DMS 273 (cell line): ENCODE results near the gene ASB1.

Experiments
- DNase-seq: peaks from one replicate; lab custom pipeline; 2025; ENCODE audit not compliant: unreplicated experiment; lab: John Stamatoyannopoulos, UW

ASB1 gene, protein sequence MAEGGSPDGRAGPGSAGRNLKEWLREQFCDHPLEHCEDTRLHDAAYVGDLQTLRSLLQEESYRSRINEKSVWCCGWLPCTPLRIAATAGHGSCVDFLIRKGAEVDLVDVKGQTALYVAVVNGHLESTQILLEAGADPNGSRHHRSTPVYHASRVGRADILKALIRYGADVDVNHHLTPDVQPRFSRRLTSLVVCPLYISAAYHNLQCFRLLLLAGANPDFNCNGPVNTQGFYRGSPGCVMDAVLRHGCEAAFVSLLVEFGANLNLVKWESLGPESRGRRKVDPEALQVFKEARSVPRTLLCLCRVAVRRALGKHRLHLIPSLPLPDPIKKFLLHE

DNA sequence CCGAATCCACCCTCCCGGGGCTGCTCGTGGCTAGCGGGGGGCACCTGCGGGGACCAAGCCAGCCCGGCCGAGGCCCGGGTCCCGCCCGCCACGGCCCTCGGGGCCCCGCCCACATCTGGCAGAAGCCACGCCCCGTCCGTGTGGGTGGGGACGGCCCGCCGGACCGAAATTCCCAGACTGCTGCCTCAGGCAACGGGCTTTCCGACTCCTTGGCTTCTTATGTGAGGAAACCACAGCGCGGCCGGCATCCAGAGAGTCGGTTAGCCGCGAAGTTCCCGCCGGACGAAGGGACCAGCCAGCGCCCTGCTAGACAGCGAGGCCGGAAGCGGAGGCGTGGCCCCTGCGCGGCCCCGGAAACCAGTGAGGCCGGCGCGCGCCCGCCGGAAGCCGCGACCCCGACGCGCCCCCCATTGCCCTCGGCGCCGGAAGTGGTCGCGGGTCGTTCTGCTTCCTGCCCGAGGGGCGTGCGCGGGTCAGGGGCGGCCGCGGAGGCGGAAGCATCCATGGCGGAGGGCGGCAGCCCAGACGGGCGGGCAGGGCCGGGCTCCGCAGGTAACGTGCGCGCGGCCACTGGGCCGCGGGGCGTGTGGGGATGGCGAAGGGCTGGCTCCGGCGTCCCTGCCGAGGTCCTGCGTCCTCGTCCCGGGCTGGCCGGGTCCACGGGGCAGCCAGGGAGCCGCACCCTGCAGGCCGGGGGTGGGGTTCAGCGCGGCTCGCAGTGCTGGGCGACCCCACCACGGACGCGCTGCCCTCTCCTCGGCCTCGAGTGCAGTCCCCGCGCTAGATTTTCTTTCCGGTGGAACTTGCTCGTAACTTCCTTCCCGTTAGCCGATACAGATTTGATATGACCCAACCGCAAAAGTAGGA, at the start of gene ASB1:
ASB1 (plus strand) TSS at position 360 of the 867 bp plus-strand sequence; CDS start at position 504, 144 bp downstream.
- peak; percentile 89 for DNase-seq

DNA sequence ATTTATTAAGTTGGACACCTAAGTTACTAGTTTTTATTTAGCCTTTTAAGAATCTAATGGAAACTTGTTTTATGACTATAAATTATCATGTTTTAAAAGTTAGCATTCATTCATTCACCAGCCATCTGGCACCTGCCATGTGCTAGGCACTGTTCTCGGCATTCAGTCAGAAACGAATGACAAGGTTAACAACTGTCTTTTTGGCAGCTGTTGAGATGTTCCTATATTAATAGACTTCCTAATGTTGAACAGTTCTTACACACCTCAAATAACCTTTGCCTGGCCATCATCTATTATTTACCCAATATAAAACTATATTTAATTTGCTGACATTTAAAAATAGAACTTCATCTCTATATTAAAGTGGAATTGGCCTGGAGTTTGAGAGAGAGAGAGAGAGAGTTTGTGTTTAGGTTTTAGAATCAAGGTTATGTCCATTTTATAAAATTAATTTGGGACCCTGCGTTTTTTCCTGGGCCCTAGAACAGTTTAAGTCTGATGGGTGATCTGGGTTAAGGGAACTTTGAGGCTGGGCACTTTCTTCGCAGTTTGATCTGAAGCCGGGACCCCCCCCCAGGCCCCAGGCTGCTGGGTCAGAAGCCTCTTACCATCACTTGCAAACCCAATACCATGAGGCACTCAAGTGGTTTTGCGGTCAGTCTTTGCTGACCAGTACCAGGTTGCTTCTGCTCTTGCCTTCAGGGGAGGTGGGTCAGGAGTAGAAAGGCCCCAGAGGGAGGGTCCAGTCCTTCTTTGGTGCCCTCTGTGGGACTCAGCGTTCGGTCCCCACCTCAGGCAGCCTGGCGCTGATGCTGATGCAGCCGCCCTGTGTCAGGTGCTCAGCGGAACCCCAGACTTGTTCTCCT, 48.3 kb upstream of the ASB1 start:
- peak; percentile 86 for DNase-seq

DNA sequence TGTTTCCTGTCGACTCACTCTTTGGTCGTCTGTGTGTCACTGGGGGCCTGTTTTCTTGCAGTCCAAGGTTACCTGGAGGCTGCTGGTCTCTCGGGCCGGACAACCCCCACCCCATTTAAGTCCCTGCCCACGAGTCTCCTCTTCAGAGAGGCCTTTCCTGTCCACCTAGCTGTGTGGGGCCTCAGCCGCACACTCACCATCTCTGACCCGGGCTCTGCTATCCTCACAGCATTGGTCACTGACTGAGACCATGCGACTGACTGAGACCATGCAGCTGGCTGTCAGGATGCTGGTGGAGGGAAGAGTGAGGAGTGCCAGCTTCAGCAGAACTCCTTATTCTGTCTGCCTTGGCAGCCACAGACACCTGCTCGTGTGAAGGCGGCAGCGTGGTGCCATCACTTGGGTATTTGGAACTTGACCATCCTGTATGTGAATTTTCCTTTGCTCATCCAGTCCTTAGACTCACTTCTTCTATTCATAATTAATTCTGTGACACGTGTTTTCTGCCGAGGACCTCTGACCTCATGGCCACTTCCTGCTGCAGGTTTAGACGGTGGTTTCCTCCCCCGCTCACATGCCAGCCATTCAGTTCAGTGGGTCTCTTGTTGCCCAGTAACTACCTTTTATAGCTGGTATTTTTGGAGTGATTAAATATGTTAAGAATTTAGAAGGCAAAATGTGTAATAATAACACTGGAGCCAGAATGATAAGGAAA, 47.5 kb upstream of the ASB1 start:
- DNase-seq: no peak

DNA sequence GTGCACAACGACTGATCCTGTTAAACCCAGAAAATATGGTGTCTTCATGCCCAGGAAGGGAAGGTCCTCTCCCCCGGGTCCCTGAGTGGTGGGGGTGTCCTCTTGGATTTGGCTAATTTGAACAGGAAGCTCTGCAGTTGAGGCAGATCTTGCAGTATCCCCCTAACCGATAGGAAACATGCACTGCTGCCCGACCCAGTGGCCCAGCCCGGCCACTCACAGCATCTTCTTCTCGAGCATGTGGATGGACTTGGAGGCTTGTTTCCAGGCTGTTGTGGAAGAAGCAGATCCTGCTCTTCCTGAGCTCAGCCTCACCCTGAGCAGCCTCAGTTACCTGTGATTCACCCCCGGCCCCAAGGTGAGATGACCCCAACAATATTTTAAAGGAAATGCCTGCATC, 46.4 kb upstream of the ASB1 start:
- DNase-seq: no peak

DNA sequence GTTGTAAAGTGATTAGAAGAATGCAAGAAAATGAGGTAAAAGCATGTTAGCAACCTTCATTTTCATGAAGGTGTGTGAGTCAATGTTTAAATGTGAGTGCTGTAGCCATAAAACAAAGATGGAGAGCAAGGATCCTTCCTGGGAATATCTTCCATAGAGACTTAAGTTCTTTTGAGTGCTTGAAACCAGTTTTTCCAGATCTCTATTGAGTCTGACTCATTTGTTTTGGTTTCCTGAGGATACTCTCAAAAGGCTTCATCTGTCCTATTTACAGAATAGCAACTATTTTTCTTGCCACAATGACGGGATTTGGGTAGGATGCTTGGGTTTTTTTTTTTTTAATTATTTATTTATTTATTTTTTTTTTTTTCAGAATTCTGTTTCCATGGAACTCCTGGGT, 45.9 kb upstream of the ASB1 start:
- DNase-seq: no peak

DNA sequence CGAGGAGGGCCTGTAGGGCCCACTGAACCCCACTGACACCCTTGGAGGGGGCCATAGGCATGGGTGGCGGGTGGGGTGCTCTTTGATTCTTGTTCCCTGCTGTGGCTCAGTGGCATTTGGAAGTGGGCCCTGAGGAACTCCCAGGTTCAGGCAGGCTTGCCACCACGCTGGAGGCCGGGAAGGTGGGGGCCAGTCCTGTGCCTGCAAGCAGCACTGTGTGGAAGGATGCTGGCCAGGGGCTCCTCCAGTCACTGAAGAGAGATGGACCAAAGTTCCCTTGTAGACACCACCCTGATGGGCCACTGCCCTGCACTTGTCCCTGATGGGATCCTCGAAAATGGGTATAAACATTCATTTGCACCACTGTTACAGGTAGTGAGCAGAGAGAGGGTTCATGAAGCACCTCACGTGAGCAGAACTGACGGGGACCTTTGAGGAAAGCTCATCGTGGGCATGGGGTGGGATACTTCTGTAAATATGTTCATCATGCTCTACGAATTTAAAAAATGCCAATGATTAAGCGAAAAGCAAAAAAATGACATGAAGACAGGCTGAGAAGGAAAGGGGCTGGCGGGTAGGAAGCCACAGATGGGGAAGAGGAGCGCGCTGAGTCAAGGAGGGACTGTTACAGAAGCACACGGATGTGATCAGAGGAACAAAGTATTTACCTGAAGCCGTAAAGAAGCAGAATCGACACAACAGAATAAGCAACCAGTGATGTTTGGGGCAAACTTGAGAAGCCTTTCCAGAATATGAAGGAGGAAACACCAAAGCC, 45.2 kb upstream of the ASB1 start:
- DNase-seq: no peak

DNA sequence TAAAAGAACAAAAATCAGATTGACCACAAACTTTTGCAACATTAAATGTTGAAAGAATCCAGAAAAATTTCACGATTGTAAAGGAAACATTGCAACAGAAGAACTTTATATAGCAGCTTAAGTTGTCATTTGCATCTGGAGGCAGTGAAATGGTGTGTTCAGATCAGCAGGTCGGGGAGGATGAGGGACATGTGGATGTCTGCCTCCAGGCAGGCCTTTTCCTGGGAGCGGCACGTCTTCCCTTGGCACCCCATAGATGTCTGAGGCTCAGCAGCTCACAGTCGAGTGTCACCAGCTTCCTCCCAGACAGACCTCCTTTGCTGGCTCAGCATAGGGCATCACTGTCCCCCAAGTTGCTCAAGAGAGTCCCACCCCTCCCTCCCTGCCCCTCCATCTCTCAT, 44.3 kb upstream of the ASB1 start:
- no peak for DNase-seq

DNA sequence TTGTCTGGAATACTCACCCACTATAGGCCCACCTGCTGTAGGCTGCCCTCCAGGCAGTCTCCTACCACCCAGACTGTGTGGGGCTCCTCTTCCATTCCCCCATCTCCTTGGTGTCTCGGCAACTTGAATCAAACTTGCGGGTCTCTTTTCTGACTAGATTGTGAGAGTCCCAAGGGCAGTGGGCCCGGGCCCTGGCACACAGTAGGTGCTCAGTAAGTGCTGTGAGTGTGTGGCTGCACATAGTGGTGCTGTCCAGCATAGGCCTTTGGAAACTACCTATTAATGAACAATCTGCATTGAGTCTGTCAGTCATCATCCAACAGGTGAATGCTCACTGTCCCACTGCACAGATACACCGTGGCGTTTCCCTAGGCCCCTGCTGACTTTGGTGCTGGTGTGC, 43.6 kb upstream of the ASB1 start:
- no peak for DNase-seq

DNA sequence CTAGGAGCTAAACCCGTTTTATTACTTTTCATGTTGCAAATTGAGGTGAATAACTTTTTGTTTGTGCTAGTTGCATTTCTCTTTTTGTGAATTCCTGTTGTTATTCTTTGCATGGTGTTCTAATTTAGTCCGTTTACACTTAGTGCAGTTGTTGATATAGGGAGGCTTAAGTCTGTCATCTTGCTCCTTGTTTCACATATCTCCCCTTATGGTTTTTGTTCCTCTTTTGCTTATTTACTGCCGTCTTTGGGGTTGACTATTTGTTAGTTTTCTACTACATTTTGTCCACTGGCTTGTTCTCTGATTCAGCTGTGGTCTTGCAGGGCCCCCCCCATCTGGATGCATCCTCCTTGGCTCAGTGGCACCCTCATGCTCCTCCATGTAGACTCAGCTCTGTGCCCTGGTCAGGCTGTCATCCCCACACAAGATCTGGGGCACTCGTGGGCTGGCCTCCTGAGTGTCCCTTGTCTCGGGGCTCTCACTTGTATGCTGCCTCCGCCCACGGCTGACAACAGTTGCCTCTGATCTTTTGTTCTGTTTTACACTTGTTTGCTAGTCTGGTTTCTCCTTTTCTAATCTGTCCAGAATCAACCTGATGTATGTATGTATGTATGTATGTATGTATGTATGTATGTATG, 42.9 kb upstream of the ASB1 start:
- no peak for DNase-seq

DNA sequence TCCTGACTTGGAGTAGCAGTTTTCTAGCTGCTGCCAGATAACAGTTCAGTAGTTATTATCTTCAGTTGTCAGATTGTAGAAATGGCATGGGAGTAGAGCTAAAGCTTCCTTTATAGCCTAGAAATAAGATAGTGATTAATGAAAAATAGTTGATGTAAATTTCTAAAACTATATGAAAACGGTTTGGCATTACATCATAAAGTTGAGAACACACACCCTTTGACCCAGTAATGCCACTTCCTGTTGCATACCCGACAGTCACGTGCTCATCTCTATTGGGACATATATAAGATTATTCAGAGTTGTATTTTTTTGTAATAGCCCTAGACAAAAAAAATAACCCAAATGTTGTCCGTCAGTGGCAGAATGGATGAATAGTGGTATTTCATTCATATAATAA, 39.4 kb upstream of the ASB1 start:
- DNase-seq: no peak

DNA sequence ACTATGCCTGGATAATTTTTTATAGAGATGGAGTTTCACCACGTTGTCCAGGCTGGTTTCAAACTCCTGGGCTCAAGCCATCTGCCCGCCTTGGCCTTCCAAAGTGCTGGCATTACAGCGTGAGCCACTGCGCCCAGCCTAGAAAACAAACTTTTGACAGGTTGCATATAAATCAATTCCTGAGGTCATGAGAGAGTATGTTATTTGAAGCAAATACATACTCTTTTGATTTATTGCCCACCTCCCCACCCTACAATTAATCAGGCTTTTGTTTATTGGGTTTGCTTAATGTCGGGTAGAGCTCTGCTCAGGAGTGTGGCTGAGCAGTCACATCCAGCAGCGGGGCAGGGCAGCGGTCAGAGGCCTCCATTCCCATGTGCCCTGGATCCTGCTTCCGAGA, 37.9 kb upstream of the ASB1 start:
- peak; percentile 29 for DNase-seq

DNA sequence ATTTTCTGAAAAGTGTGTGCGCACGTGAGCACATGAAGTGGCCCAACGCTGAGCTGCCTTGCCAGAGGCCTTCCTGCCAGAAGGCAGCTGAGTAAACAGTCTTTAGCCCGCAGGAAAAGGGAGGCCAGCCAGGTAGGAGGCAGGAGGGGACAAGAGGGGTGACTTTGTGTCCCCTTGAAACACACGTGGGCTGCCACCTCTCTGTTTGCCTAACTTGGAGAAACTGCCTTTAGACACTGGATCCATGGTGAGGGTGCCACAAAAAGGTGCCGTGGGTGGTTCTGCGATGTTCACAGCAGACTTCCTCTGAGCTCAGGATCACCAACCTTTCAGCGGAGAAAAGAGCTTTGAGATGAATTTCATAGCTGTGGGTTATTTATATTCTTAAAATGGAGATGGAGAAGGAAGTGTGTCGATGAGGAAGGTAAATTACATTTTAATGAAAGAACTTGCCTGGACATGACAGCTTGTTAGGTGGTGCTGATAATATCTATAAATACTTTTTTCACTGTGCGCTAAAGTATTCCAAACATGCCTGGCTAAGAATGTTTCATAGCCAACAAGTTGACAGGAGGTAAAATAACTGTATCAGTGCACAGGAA, 36.6 kb upstream of the ASB1 start:
- DNase-seq: peak; percentile 66

DNA sequence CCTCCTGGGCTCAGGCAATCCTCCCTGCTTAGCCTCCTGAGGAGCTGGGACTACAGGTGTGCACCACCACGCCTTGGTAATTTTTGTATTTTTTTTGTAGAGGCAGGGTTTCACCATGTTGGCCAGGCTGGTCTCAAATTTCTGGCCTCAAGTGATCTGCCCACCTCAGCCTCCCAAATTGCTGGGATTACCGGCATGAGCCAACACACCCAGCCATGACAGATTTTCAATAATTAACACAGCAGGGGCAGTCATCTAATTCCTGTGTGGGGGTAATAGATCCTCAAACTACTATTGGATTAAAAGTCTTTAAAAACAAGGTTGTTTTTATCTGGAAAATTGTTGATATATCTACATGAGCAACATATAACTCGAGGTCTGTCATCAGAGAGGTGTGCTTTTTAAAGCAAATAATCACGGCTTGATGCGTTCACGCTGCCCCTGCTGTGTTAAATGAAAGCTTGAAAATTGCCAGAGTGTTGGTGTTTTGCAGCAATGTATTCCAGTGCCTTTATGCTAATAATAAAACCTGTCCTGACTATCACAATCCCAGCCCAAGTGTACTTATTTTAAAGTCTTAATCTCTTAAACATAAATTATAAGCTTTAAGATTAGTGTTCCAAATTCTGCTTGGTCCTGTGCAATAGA, 35.6 kb upstream of the ASB1 start:
- peak; percentile 68 for DNase-seq

DNA sequence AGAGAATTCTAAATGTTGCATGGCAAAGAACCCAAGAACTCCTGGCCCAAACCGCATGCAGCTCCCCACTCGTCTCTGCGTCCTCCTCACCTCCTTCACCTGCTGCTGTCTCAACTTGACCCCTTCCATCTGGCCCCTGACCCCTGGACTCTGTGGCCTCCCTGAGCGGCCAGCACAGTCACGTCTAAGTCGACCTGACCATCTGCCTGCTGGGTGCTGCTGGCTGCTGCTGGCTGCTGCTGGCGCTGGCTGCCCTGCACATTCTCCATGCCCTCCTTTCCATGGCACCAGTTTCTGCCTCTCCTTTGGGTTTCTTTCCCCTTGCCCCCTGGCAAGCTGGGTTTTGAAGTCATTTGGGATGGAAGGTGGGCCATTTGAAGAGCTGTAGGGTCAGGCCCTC, 30.1 kb upstream of the ASB1 start:
- no peak for DNase-seq

DNA sequence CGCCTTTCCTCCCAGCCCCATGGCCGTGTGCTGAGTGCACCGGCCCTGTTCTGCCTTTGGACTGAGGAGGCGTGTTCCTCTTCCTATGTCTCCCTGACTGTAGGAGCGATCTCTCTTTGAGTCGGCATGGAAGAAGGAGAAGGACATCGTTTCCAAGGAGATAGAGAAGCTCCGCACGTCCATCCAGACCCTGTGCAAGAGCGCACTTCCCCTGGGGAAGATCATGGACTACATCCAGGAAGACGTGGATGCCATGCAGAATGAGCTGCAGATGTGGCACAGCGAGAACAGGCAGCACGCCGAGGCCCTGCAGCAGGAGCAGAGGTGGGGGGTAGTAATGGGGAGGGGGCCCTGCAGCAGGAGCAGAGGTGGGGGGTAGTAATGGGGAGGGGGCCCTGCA, 29.4 kb upstream of the ASB1 start:
- no peak for DNase-seq

DNA sequence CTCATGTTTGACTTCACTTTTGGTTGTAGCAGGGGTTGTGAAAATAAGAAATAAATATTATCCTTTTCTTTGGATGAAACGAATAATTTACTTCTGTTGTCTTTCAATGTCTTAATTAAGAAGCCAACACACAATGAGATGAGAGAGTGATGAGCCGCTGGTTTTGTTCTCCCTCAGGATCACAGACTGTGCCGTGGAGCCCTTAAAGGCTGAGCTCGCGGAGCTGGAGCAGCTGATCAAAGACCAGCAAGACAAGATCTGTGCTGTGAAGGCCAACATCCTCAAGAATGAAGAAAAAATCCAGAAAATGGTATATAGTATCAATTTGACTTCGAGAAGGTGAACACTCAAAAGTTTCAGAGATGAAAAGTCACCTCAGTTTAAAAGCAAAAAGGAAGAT, 28.1 kb upstream of the ASB1 start:
- DNase-seq: no peak

DNA sequence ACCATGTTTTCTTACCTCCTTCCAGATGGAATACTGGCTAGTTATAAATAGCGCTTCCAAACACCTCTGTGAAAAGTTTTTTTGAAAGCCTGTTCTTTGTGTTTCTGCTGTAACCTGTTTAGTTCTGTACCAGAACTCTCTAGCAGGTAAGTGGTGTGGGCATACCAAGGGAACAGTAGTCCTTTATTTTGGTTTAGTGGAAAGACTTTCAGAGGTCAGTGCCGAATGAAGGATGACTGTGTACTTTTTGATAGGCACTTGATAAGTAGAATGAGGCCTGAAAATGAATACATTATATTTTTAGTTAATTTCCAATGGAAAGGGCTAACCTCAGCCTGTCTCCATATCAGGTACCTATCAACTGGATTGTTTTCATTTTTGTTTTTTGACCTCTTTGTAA, 27.6 kb upstream of the ASB1 start:
- no peak for DNase-seq

DNA sequence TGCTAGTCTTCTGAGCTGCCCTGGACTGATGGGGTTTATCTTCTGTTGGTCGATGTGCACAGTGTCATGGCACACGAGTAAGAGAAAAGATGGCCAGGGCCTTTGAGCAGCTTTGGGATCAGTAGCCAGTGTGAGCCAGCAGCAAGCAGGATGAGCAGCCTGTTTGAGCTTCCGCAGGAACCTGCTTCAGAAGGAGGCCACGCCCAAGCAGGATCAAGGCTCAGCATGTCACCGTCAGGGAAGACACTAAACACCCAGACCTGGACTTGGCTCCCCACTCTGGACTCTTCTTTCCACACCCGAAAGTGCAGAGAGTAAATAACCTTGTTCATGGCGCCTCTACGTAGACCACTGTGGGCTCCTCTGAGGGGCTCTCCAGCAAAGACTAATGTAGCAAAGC, 25.2 kb upstream of the ASB1 start:
- DNase-seq: no peak
